Uterus (tissue), 2 donors: ENCODE measurements around the gene GLIS1.

Experiments used
- POLR2A ChIP-seq, 2 donors: fragments of 450-650 bp; IDR thresholded peaks; one replicate each; pipeline ENCODE4 v1.6.1; 2016; ENCODE audit warnings: antibody characterized with exemption in 2 of 2, mild to moderate bottlenecking in 1 of 2, moderate library complexity in 1 of 2
- TF ChIP-seq, protein P1 (sequence below), 4 experiments: fragments of 200-600 bp in 2 of 4; fragments of 450-650 bp in 2 of 4; sonication (generic) in 2 of 4; IDR thresholded peaks; one replicate each; pipeline ENCODE4 v1.5.1; 2016 to 2019; ENCODE audit warnings: antibody characterized with exemption in 4 of 4, mild to moderate bottlenecking in 2 of 4, moderate library complexity in 1 of 4

GRCh38 chr1:53642215-53642555 is 96.8 kb downstream of the GLIS1 start:
- TF ChIP-seq, protein P1, sequence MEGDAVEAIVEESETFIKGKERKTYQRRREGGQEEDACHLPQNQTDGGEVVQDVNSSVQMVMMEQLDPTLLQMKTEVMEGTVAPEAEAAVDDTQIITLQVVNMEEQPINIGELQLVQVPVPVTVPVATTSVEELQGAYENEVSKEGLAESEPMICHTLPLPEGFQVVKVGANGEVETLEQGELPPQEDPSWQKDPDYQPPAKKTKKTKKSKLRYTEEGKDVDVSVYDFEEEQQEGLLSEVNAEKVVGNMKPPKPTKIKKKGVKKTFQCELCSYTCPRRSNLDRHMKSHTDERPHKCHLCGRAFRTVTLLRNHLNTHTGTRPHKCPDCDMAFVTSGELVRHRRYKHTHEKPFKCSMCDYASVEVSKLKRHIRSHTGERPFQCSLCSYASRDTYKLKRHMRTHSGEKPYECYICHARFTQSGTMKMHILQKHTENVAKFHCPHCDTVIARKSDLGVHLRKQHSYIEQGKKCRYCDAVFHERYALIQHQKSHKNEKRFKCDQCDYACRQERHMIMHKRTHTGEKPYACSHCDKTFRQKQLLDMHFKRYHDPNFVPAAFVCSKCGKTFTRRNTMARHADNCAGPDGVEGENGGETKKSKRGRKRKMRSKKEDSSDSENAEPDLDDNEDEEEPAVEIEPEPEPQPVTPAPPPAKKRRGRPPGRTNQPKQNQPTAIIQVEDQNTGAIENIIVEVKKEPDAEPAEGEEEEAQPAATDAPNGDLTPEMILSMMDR (IDR thresholded peaks at IDR 0.05) = no peak
- no peak for TF ChIP-seq POLR2A (IDR thresholded peaks at IDR 0.05)
